GM12878 (cell line): ENCODE measurements around the gene CHRM2. TPM values are rescaled to one million over a fixed set of nuclear protein-coding genes. Genes with fewer than 3 reads are reported as not detected.

Experiments
- ATAC-seq: fragments of 200-7000 bp; cut with Tn5 transposase; 3 replicates; pipeline ENCODE4 v1.9.1; 2020; ENCODE audit warnings: mild to moderate bottlenecking, moderate library complexity
- BruUV-seq: library from RNA; stranded (reverse); fragments of 400-500 nt; replicated peaks from 2 replicates; lab custom pipeline; 2021; lab: Mats Ljungman, UMichigan
- CTCF ChIA-PET: fragments of 300-600 bp; sonication (Branson Sonifier 250); formaldehyde crosslinking; extraction: SDS; loops from one replicate; lab custom pipeline; 2021; ENCODE audit warnings: inconsistent platforms; lab: Yijun Ruan, JAX
- POLR2A ChIA-PET: fragments of 350-600 bp; formaldehyde crosslinking; extraction: SDS; loops from one replicate; lab custom pipeline; 2021; ENCODE audit warnings: inconsistent platforms; lab: Charles Lee
- RAD21 ChIA-PET: fragments of 300-600 bp; sonication (Branson Sonifier 250); formaldehyde crosslinking; loops from one replicate; lab custom pipeline; 2023; ENCODE audit warnings: antibody characterized with exemption; ENCODE audit not compliant: unreplicated experiment; lab: Charles Lee
- SMC1A ChIA-PET: fragments of 300-600 bp; sonication (Branson Sonifier 250); formaldehyde crosslinking; loops from one replicate; lab custom pipeline; 2023; ENCODE audit not compliant: unreplicated experiment, uncharacterized antibody; lab: Charles Lee
- DNase-seq: peaks from one replicate; pipeline ENCODE4 v3.0.0-alpha.2; 2011; ENCODE audit warnings: low read depth, low spot score
- FAIRE-seq: peaks from 3 replicates; lab custom pipeline; 2011; peaks lifted over from hg19 to GRCh38; lab: Jason Lieb, UNC
- H2AFZ ChIP-seq: 2 replicates; pipeline ENCODE4 v1.6.0; 2011; ENCODE audit warnings: low read depth, low read length, control low read depth; ENCODE audit not compliant: control insufficient read depth
- H3K27ac ChIP-seq: 2 replicates; pipeline ENCODE4 v1.5.1; 2011; ENCODE audit warnings: control low read depth; ENCODE audit not compliant: control insufficient read depth, insufficient read depth
- H3K27me3 ChIP-seq, 2 experiments: replicated peaks in 1 of 2; 2 replicates each; pipeline versions ENCODE4 v1.6.0 to v1.6.1; 2011; ENCODE audit warnings: low read length in 1 of 2; ENCODE audit not compliant: control insufficient read depth in 2 of 2, insufficient read depth in 2 of 2
- H3K36me3 ChIP-seq, 2 experiments: 2 replicates each; pipeline ENCODE4 v1.5.1; 2011; ENCODE audit warnings: low read length in 1 of 2; ENCODE audit not compliant: control insufficient read depth in 2 of 2, insufficient read depth in 2 of 2
- H3K4me1 ChIP-seq: 2 replicates; pipeline ENCODE4 v1.6.1; 2011; ENCODE audit warnings: mild to moderate bottlenecking, low read length, moderate library complexity, mixed read lengths; ENCODE audit not compliant: control insufficient read depth, insufficient read depth
- H3K4me2 ChIP-seq: 2 replicates; pipeline ENCODE4 v1.6.0; 2011; ENCODE audit warnings: control low read depth; ENCODE audit not compliant: control insufficient read depth, insufficient read depth
- H3K4me3 ChIP-seq: fragments of 200-600 bp; sonication (generic); 2 replicates; pipeline ENCODE4 v1.5.1; 2016
- H3K79me2 ChIP-seq: 2 replicates; pipeline ENCODE4 v1.6.0; 2011; ENCODE audit warnings: low read length; ENCODE audit not compliant: control insufficient read depth, insufficient read depth
- H3K9ac ChIP-seq: 2 replicates; pipeline ENCODE4 v1.8.0; 2011; ENCODE audit warnings: low read length, control low read depth, mixed read lengths; ENCODE audit not compliant: control insufficient read depth, insufficient read depth
- H3K9me3 ChIP-seq: replicated peaks from 3 replicates; pipeline ENCODE4 v1.5.1; 2011; ENCODE audit warnings: mild to moderate bottlenecking, low read length; ENCODE audit not compliant: control insufficient read depth, insufficient read depth
- H4K20me1 ChIP-seq: 2 replicates; pipeline ENCODE4 v1.6.0; 2011; ENCODE audit not compliant: control insufficient read depth, insufficient read depth
- ATF2 ChIP-seq: IDR thresholded peaks from 2 replicates; pipeline ENCODE4 v1.6.1; 2012; ENCODE audit warnings: low read length, inconsistent platforms
- BHLHE40 ChIP-seq, 2 experiments: fragments of 450-650 bp in 1 of 2; IDR thresholded peaks; 2 replicates each; pipeline ENCODE4 v1.6.1; 2011 to 2017; ENCODE audit warnings: low read depth in 2 of 2, borderline replicate concordance in 1 of 2, improper control_type of control experiment in 1 of 2, low read length in 1 of 2, mild to moderate bottlenecking in 1 of 2
- CHD1 ChIP-seq: IDR thresholded peaks from 2 replicates; pipeline ENCODE4 v1.6.1; 2012; ENCODE audit warnings: low read depth, low read length, improper control_type of control experiment
- CREM ChIP-seq: IDR thresholded peaks from 2 replicates; pipeline ENCODE4 v1.6.1; 2014; ENCODE audit warnings: antibody characterized with exemption, low read depth
- E2F4 ChIP-seq: IDR thresholded peaks from 2 replicates; pipeline ENCODE4 v1.6.1; 2012; ENCODE audit warnings: low read depth, low read length, improper control_type of control experiment
- E2F8 ChIP-seq: fragments of 450-650 bp; IDR thresholded peaks from 2 replicates; pipeline ENCODE4 v1.6.1; 2018; ENCODE audit warnings: mild to moderate bottlenecking, low read depth, moderate library complexity; ENCODE audit not compliant: partially characterized antibody
- FOS ChIP-seq: IDR thresholded peaks from 3 replicates; pipeline ENCODE4 v1.6.1; 2011; ENCODE audit warnings: borderline replicate concordance; ENCODE audit not compliant: insufficient read length; ENCODE audit errors: extremely low read depth
- HDAC6 ChIP-seq: fragments of 200-600 bp; sonication (generic); IDR thresholded peaks from one replicate; pipeline ENCODE4 v1.8.0; 2017; ENCODE audit warnings: antibody characterized with exemption; ENCODE audit not compliant: unreplicated experiment
- KAT2A ChIP-seq: conservative IDR thresholded peaks from 2 replicates; pipeline ENCODE4 v1.6.1; 2011; ENCODE audit warnings: low read depth, low read length; ENCODE audit not compliant: control insufficient read depth
- PML ChIP-seq: IDR thresholded peaks from 2 replicates; pipeline ENCODE4 v1.6.1; 2012; ENCODE audit warnings: low read length, inconsistent platforms
- POLR2AphosphoS5 ChIP-seq: IDR thresholded peaks from 2 replicates; pipeline ENCODE4 v1.6.1; 2011; ENCODE audit warnings: mild to moderate bottlenecking, low read length, inconsistent platforms
- SIN3A ChIP-seq: IDR thresholded peaks from 2 replicates; pipeline ENCODE4 v1.6.1; 2012; ENCODE audit warnings: low read depth, low read length, improper control_type of control experiment
- SREBF2 ChIP-seq: IDR thresholded peaks from 2 replicates; pipeline ENCODE4 v1.6.1; 2012; ENCODE audit warnings: mild to moderate bottlenecking, low read length
- TAF1 ChIP-seq: IDR thresholded peaks from 2 replicates; pipeline ENCODE4 v1.6.1; 2011; ENCODE audit warnings: mild to moderate bottlenecking, low read depth, low read length, borderline replicate concordance
- TARDBP ChIP-seq: IDR thresholded peaks from 2 replicates; pipeline ENCODE4 v1.6.1; 2016; ENCODE audit warnings: borderline replicate concordance
- YBX1 ChIP-seq: fragments of 450-650 bp; IDR thresholded peaks from 2 replicates; pipeline ENCODE4 v1.6.1; 2016; ENCODE audit warnings: antibody characterized with exemption
- ZNF24 ChIP-seq: fragments of 450-650 bp; IDR thresholded peaks from 2 replicates; pipeline ENCODE4 v1.6.1; 2017; ENCODE audit warnings: antibody characterized with exemption, mild to moderate bottlenecking
- ZNF384 ChIP-seq: IDR thresholded peaks from 2 replicates; pipeline ENCODE4 v1.6.1; 2012; ENCODE audit warnings: low read depth, mild to moderate bottlenecking, low read length, improper control_type of control experiment, borderline replicate concordance
- WGBS: methylation state at CpG from one replicate; pipeline ENCODE4 v1.1.6; 2016; ENCODE audit warnings: low lambda C conversion rate; ENCODE audit not compliant: insufficient replicate concordance, insufficient coverage; ENCODE audit errors: missing lambda C conversion rate; 5-methylcytosine and 5-hydroxymethylcytosine counted together
- in situ Hi-C: fragments of 300-500 bp; cut with MboI; formaldehyde crosslinking; loops from 9 replicates; pipeline ENCODE4 v1.14.3; 2018; ENCODE audit warnings: mixed read lengths
- intact Hi-C: fragments of 100-400 bp; cut with micrococcal nuclease; formaldehyde crosslinking; loops from one replicate; pipeline ENCODE4 v1.14.2; 2022; ENCODE audit not compliant: unreplicated experiment
- polyA plus RNA-seq, 11 experiments: library from polyadenylated mRNA; depleted of rRNA in 4 of 11; unstranded in 6 of 11; stranded (reverse) in 5 of 11; fragments of >200 nt; fragmentation: Nextera tagmentation in 4 of 11; fragmentation: Illumina TruSeq in 1 of 11; extraction: Ambion mirVana in 4 of 11; extraction: Trizol in 1 of 11; gene quantifications; 1 replicate in 1 of 11; 2 replicates in 10 of 11; pipeline versions ENCODE4 v1.2.1 to v1.2.3, GENCODE V29; 2011 to 2016; ENCODE audit warnings: inconsistent platforms in 2 of 11, missing spikeins in 2 of 11, low read depth in 1 of 11
- total RNA-seq, 4 experiments: library from RNA; depleted of rRNA in 3 of 4; stranded (reverse); fragments of >200 nt in 3 of 4; fragmentation: Illumina TruSeq in 1 of 4; extraction: Trizol in 1 of 4; gene quantifications; 2 replicates each; pipeline versions ENCODE4 v1.2.1 to v1.2.3, GENCODE V29; 2013 to 2021

Gene CHRM2
- total and polyA plus RNA-seq, 10 of the 15 experiments (the other 5 are each of a cell fraction or from before 2014, with no cell fraction given), result 0.05 TPM; not detected in 9

- H3K27ac ChIP-seq, result no peak overlapping the region
- ChIA-PET SMC1A (interaction anchor here (1.1 kb wide), 1 partner anchor 21 kb away, joined by 3 read pairs; no protein-coding TSS in a partner anchor), CTCF (interaction anchor here (1.6 kb wide), 1 partner anchor 12 kb away, joined by 3 read pairs; no protein-coding TSS in a partner anchor), RAD21 (no interaction called here), POLR2A (no interaction called here)
- 11% methylated on average over 3 of the region's 3 CpGs for WGBS
- intact Hi-C loops, result no loop called here
- no peak overlapping the region for H2AFZ ChIP-seq
- no TSS peak for BruUV-seq
- no peak overlapping the region for H3K4me3 ChIP-seq
- H3K79me2 ChIP-seq, result no peaks in the 10 kb centered on the region
- no peaks in the 10 kb centered on the region for H3K27me3 ChIP-seq
- no peaks in the 10 kb centered on the region for H4K20me1 ChIP-seq
- H3K9ac ChIP-seq, result no peak overlapping the region
- no peaks in the 10 kb centered on the region for H3K36me3 ChIP-seq
- no peaks in the 10 kb centered on the region for H3K4me1 ChIP-seq
- FAIRE-seq (no peak), ATAC-seq (no peak), DNase-seq (no peak)
- in situ Hi-C loops, result no loop called here
- no peak overlapping the region for H3K4me2 ChIP-seq
- no peaks in the 10 kb centered on the region for H3K9me3 ChIP-seq
- no peak for TF ChIP-seq TARDBP
- no peak for TF ChIP-seq BHLHE40 (IDR thresholded peaks at IDR 0.05; ENCODE audit: borderline replicate concordance in 1 of 2, low read depth in 2 of 2, low read length in 1 of 2)
- no peak for TF ChIP-seq CHD1
- TF ChIP-seq E2F4, result no peak
- no peak for TF ChIP-seq HDAC6
- TF ChIP-seq SREBF2, result no peak
- TF ChIP-seq TAF1, result no peak
- no peak for TF ChIP-seq ZNF24
- TF ChIP-seq POLR2AphosphoS5, result no peak
- no peak for TF ChIP-seq CREM
- TF ChIP-seq E2F8, result no peak
- no peak for TF ChIP-seq ZNF384
- no peak for TF ChIP-seq SIN3A
- TF ChIP-seq PML, result no peak
- no peak for TF ChIP-seq YBX1
- no peak for TF ChIP-seq KAT2A
- no peak for TF ChIP-seq ATF2
- no peak for TF ChIP-seq FOS
Observed at GRCh38 chr7:137007001-137007694, 138.7 kb downstream of the CHRM2 start.
